IPS-NIHi7 (cell line): ENCODE measurements around the gene TPBG.
A peak's percentile ranks its signal among the peaks of the same experiment; 100 is the strongest.
"Not testable (repeated sequence)": the region's sequence is repeated elsewhere in the genome, so short reads cannot be mapped to it uniquely, and the experiment has no call there.

Source experiments
- DNase-seq: peaks from one replicate; pipeline ENCODE4 v3.0.0; 2012; ENCODE audit warnings: mixed read lengths; ENCODE audit errors: extremely low spot score

TPBG gene

GRCh38 chr6:82376636-82377035, 13.0 kb downstream of the TPBG start:
- DNase-seq: no peak

- DNase-seq: no peak
Measured at GRCh38 chr6:82380566-82381185, 17.1 kb downstream of the TPBG start.

GRCh38 chr6:82381278-82381677, 17.7 kb downstream of the TPBG start:
- no peak for DNase-seq

GRCh38 chr6:82385102-82385501, 21.5 kb downstream of the TPBG start:
- DNase-seq: peak; percentile 26

- no peak for DNase-seq
Measured at GRCh38 chr6:82385546-82385945, 21.9 kb downstream of the TPBG start.

- DNase-seq: no peak
Measured at GRCh38 chr6:82385961-82386360, 22.3 kb downstream of the TPBG start.

- not testable (repeated sequence) for DNase-seq
Measured at GRCh38 chr6:82394770-82395169, 31.2 kb downstream of the TPBG start.

- no peak for DNase-seq
Measured at GRCh38 chr6:82396964-82397751, 33.5 kb downstream of the TPBG start.

- no peak for DNase-seq
Measured at GRCh38 chr6:82397962-82398692, 34.5 kb downstream of the TPBG start.

- no peak for DNase-seq
Measured at GRCh38 chr6:82408952-82409431, 45.4 kb downstream of the TPBG start.

- DNase-seq: no peak
Measured at GRCh38 chr6:82410151-82410648, 46.6 kb downstream of the TPBG start.

GRCh38 chr6:82413868-82414267, 50.3 kb downstream of the TPBG start:
- DNase-seq: no peak

GRCh38 chr6:82415820-82416219, 52.2 kb downstream of the TPBG start:
- no peak for DNase-seq

GRCh38 chr6:82416346-82416745, 52.7 kb downstream of the TPBG start:
- DNase-seq: no peak
